ENCODE data around the gene PLEKHA4.

DNA sequence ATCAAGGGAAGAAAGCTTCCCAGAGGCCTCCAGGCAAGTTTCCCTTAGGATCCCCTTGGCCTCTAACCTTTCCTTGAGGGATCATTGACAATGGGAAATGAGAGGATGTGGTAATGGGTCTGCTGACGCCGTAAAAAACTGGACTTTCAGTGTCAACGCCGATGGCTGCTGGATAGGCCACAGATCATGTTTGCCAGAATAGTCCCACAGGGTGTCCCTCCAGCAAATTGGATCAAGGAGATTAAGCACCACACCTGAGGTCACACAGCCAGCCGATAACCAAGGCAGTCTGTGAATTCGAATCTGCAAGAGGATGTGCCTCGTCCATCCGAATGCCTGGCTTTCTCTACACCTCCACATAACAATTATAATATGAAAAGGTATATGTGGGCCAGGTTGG lies 75.1 kb downstream of the PLEKHA4 start:
- TF ChIP-seq EZH2 (IDR thresholded peaks at IDR 0.05; ENCODE audit: borderline replicate concordance, low read depth, low read length, poor library complexity, severe bottlenecking) (no peak), CTCF (conservative IDR thresholded peaks at IDR 0.05; ENCODE audit: low read depth, low read length) (no peak)
